ENCODE data around the gene CUBN. TPM values are rescaled to one million over a fixed set of nuclear protein-coding genes. Genes with fewer than 3 reads are reported as not detected.

The CUBN gene
- total RNA-seq, 1 experiment from 2014 or later = 0.07 TPM

- ChIA-PET CTCF (no interaction called here), POLR2A (ENCODE audit: unreplicated experiment) (no interaction called here)
- H3K9me2 ChIP-seq (ENCODE audit: insufficient read depth) = no peaks in the 10 kb centered on the region
- intact Hi-C loops (cut with micrococcal nuclease; ENCODE audit: unreplicated experiment) = loop anchor here (5.0 to 10.0 kb wide), 2 partner anchors 93 to 145 kb away; partner anchors contain the start of gene TRDMT1
- no peaks in the 10 kb centered on the region for H3K79me2 ChIP-seq (ENCODE audit: low read depth)
- H3F3A ChIP-seq (ENCODE audit: insufficient read depth, low read depth) = peaks cover 24% of the 10 kb centered on the region
- H3K4me3 ChIP-seq = no peak overlapping the region
- no peaks in the 10 kb centered on the region for H4K20me1 ChIP-seq (ENCODE audit: insufficient read depth)
- no peaks in the 10 kb centered on the region for H3K9me3 ChIP-seq (ENCODE audit: insufficient read depth, low read depth)
- no peak overlapping the region for H3K4me2 ChIP-seq
- H3K36me3 ChIP-seq (ENCODE audit: low read depth) = no peaks in the 10 kb centered on the region
- TF ChIP-seq EZH2 (IDR thresholded peaks at IDR 0.05; ENCODE audit: low read depth) (no peak), CTCF (conservative IDR thresholded peaks at IDR 0.05) (no peak)
- peaks cover 47% of the 10 kb centered on the region for H3K4me1 ChIP-seq (replicated peaks; ENCODE audit: insufficient read depth)
- DNase-seq = no peak
- no peaks in the 10 kb centered on the region for H3K27me3 ChIP-seq (ENCODE audit: insufficient read depth, low read depth)
- no peak overlapping the region for H2AFZ ChIP-seq
- no TSS peak for BruUV-seq (replicated peaks)
- no peak overlapping the region for H3K27ac ChIP-seq
Observed at GRCh38 chr10:17060289-17060688, 69.3 kb downstream of the CUBN start.

DNA sequence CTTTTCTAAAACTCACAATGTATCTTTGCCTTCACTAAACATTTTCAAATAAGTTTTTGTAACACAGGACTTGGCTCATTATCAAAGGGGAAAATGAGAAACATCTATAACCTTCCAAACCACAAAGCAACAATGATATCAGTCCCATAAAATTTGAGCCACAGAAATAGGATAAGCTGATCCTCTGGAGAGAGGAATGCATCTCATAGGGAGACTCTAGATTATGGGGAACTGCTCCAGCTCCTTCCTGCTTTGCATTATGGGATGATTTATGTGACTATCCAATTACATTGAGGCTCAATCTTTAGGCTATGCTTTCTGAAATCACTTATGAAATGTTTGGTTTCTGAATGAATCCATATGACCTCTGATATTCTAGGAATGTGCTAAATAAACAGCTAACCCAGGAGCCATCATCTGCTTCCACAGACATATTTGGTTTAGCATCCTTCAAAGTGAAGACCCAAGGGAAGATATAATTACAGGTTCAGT is 70.4 kb downstream of the CUBN start:
- intact Hi-C loops (cut with micrococcal nuclease; ENCODE audit: unreplicated experiment) = no loop called here
- TF ChIP-seq CTCF (conservative IDR thresholded peaks at IDR 0.05) = no peak
- no peak for TF ChIP-seq EZH2 (IDR thresholded peaks at IDR 0.05; ENCODE audit: low read depth)
- no peaks in the 10 kb centered on the region for H3K79me2 ChIP-seq (ENCODE audit: low read depth)
- no TSS peak for BruUV-seq (replicated peaks)
- H3K27ac ChIP-seq = no peak overlapping the region
- peaks cover 24% of the 10 kb centered on the region for H3F3A ChIP-seq (ENCODE audit: insufficient read depth, low read depth)
- no peaks in the 10 kb centered on the region for H3K27me3 ChIP-seq (ENCODE audit: insufficient read depth, low read depth)
- H4K20me1 ChIP-seq (ENCODE audit: insufficient read depth) = no peaks in the 10 kb centered on the region
- H3K36me3 ChIP-seq (ENCODE audit: low read depth) = no peaks in the 10 kb centered on the region
- peak in 1 of 2 experiments; percentile 50 for DNase-seq
- H3K4me1 ChIP-seq (replicated peaks; ENCODE audit: insufficient read depth) = peaks cover 41% of the 10 kb centered on the region
- H3K9me2 ChIP-seq (ENCODE audit: insufficient read depth) = no peaks in the 10 kb centered on the region
- CTCF ChIA-PET = no interaction called here
- no peaks in the 10 kb centered on the region for H3K9me3 ChIP-seq (ENCODE audit: insufficient read depth, low read depth)
- H2AFZ ChIP-seq = no peak overlapping the region
- POLR2A ChIA-PET (ENCODE audit: unreplicated experiment) = interaction anchor here (0.6 to 0.8 kb wide), 2 partner anchors 167 to 350 kb away, joined by 6 to 13 read pairs; no protein-coding TSS in a partner anchor
- H3K4me2 ChIP-seq = no peak overlapping the region
- H3K4me3 ChIP-seq = no peak overlapping the region

DNA sequence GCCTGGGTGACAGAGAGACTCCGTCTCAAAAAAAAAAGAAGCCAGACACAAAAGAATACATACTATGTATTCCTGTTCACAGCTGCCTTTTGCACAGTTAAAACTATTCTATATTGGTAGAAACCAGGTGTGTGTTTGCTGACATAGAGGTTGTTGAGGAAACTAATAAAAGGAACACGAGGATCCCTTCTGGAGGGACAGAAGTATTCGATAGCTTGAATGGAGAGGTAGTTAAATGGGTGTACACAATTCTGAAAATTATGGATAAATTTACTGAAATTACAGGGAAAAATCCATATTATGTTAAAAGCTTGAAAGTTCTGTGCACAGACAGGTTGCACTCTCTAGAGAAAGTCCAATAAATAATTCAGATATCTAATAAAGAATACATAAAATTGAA is 71.5 kb downstream of the CUBN start:
- POLR2A ChIA-PET (ENCODE audit: unreplicated experiment) = no interaction called here
- BruUV-seq (replicated peaks) = no TSS peak
- no peak overlapping the region for H2AFZ ChIP-seq
- intact Hi-C loops (cut with micrococcal nuclease; ENCODE audit: unreplicated experiment) = no loop called here
- 0 out of 2 replicates have a peak, but pooled peaks cover 3% of the 10 kb centered on the region for H3K9me3 ChIP-seq (ENCODE audit: insufficient read depth, low read depth)
- H3K9me2 ChIP-seq (ENCODE audit: insufficient read depth) = no peaks in the 10 kb centered on the region
- peaks cover 31% of the 10 kb centered on the region for H3K4me1 ChIP-seq (replicated peaks; ENCODE audit: insufficient read depth)
- H3K79me2 ChIP-seq (ENCODE audit: low read depth) = no peaks in the 10 kb centered on the region
- H3K27ac ChIP-seq = no peak overlapping the region
- no peak for DNase-seq
- H3F3A ChIP-seq (ENCODE audit: insufficient read depth, low read depth) = peaks cover 21% of the 10 kb centered on the region
- TF ChIP-seq CTCF (conservative IDR thresholded peaks at IDR 0.05) (no peak), EZH2 (IDR thresholded peaks at IDR 0.05; ENCODE audit: low read depth) (no peak)
- H4K20me1 ChIP-seq (ENCODE audit: insufficient read depth) = no peaks in the 10 kb centered on the region
- H3K4me2 ChIP-seq = no peak overlapping the region
- H3K4me3 ChIP-seq = no peak overlapping the region
- no peaks in the 10 kb centered on the region for H3K36me3 ChIP-seq (ENCODE audit: low read depth)
- no peaks in the 10 kb centered on the region for H3K27me3 ChIP-seq (ENCODE audit: insufficient read depth, low read depth)
- CTCF ChIA-PET = interaction anchor here (0.6 kb wide), 1 partner anchor 20 kb away, joined by 8 read pairs; no protein-coding TSS in a partner anchor
